Activated T-cell treated with anti-CD3 and anti-CD28 coated beads for 1 hour (primary cell): ENCODE measurements around the gene VHLL.
"Not testable (repeated sequence)": the region's sequence is repeated elsewhere in the genome, so short reads cannot be mapped to it uniquely, and the experiment has no call there.

ENCODE experiments used
- DNase-seq: peaks from one replicate; pipeline ENCODE4 v3.0.0-alpha.2; 2020; ENCODE audit warnings: low read depth

VHLL gene

GRCh38 chr1:156298852-156299357, at the start of gene VHLL:
Gene VHLL (minus strand): TSS chr1:156299307. CDS start chr1:156299189, 118 bp downstream.
- DNase-seq = no peak

GRCh38 chr1:156347331-156347730, 48.2 kb upstream of the VHLL start:
- no peak for DNase-seq

- DNase-seq = no peak
These were observed 47.5 kb upstream of the VHLL start for GRCh38 chr1:156346636-156347035.

GRCh38 chr1:156346035-156346434, 46.9 kb upstream of the VHLL start:
- DNase-seq = not testable (repeated sequence)

- DNase-seq = no peak
These were observed 45.3 kb upstream of the VHLL start for GRCh38 chr1:156344409-156344808.

- no peak for DNase-seq
These were observed 43.3 kb upstream of the VHLL start for GRCh38 chr1:156342166-156342955.

GRCh38 chr1:156338180-156338976, 39.3 kb upstream of the VHLL start, which contains the start of the genes CCT3 and TSACC:
Gene CCT3 (minus strand): TSS chr1:156338292. CDS start chr1:156338184, 108 bp downstream.
Gene TSACC (plus strand): TSS chr1:156338526. CDS start chr1:156339758, 1,232 bp downstream.
- peak; percentile 99 for DNase-seq

- no peak for DNase-seq
These were observed 38.7 kb upstream of the VHLL start for GRCh38 chr1:156337888-156338179.

- no peak for DNase-seq
These were observed 38.2 kb upstream of the VHLL start for GRCh38 chr1:156337052-156337887.

- no peak for DNase-seq
These were observed 37.1 kb upstream of the VHLL start for GRCh38 chr1:156336242-156336641.

GRCh38 chr1:156323179-156323578, 24.1 kb upstream of the VHLL start:
- DNase-seq = not testable (repeated sequence)

- no peak for DNase-seq
These were observed 21.5 kb upstream of the VHLL start for GRCh38 chr1:156320560-156320959.

- DNase-seq = no peak
These were observed 20.6 kb upstream of the VHLL start for GRCh38 chr1:156319664-156320063.

GRCh38 chr1:156316909-156317308, 17.8 kb upstream of the VHLL start:
- DNase-seq = no peak

- DNase-seq = no peak
These were observed 11.9 kb upstream of the VHLL start for GRCh38 chr1:156310962-156311361.

GRCh38 chr1:156308078-156308477, 9.0 kb upstream of the VHLL start:
- DNase-seq = no peak

- DNase-seq = no peak
These were observed 6.1 kb upstream of the VHLL start for GRCh38 chr1:156305215-156305614.

GRCh38 chr1:156303241-156303640, 4.1 kb upstream of the VHLL start:
- DNase-seq = no peak

GRCh38 chr1:156295391-156295947, 3.6 kb downstream of the VHLL start, which contains the start of gene GLMP:
Gene GLMP (minus strand): TSS chr1:156295679. CDS start chr1:156295645, 34 bp downstream.
- peak; percentile 41 for DNase-seq

- DNase-seq = no peak
These were observed 5.2 kb downstream of the VHLL start for GRCh38 chr1:156293895-156294294.

- DNase-seq = no peak
These were observed 6.0 kb downstream of the VHLL start for GRCh38 chr1:156293098-156293434.
